Small intestine (tissue), 7 donors: ENCODE results near the gene UBALD1. TPM values are rescaled to one million over a fixed set of nuclear protein-coding genes. Genes with fewer than 3 reads are reported as not detected.
"Not testable (repeated sequence)": the region's sequence is repeated elsewhere in the genome, so short reads cannot be mapped to it uniquely, and the experiment has no call there.

Experiments
- DNase-seq, 2 donors: peaks; one replicate each; pipeline versions ENCODE4 v3.0.0 to v3.0.0-alpha.2; 2013
- FAIRE-seq: peaks from 2 replicates; lab custom pipeline; 2012; peaks lifted over from hg19 to GRCh38; lab: Jason Lieb, UNC
- H3K27ac ChIP-seq, 3 donors: one replicate each; pipeline ENCODE4 v1.5.1; 2013; ENCODE audit warnings: low read length in 2 of 3, mild to moderate bottlenecking in 2 of 3, control low read depth in 1 of 3, inconsistent platforms in 1 of 3, low read depth in 1 of 3, moderate library complexity in 1 of 3
- H3K27me3 ChIP-seq, 3 donors: one replicate each; pipeline ENCODE4 v1.6.1; 2013; ENCODE audit warnings: low read length in 3 of 3, inconsistent platforms in 1 of 3; ENCODE audit not compliant: control insufficient read depth in 3 of 3, insufficient read depth in 3 of 3
- H3K36me3 ChIP-seq, 3 donors: one replicate each; pipeline ENCODE4 v1.6.1; 2013; ENCODE audit warnings: low read length in 3 of 3, inconsistent platforms in 1 of 3, low read depth in 1 of 3, mild to moderate bottlenecking in 1 of 3, moderate library complexity in 1 of 3; ENCODE audit not compliant: control insufficient read depth in 3 of 3, insufficient read depth in 2 of 3
- H3K4me1 ChIP-seq, 3 donors: one replicate each; pipeline ENCODE4 v1.6.1; 2013; ENCODE audit warnings: low read length in 2 of 3, inconsistent platforms in 1 of 3, low read depth in 1 of 3, mild to moderate bottlenecking in 1 of 3, moderate library complexity in 1 of 3; ENCODE audit not compliant: control insufficient read depth in 3 of 3, insufficient read depth in 2 of 3
- H3K4me3 ChIP-seq, 3 donors: one replicate each; pipeline ENCODE4 v1.5.1; 2013; ENCODE audit warnings: low read length in 3 of 3, control low read depth in 1 of 3, inconsistent platforms in 1 of 3, low read depth in 1 of 3, mild to moderate bottlenecking in 1 of 3, moderate library complexity in 1 of 3
- H3K9me3 ChIP-seq, 2 donors: one replicate each; pipeline ENCODE4 v1.6.1; 2013; ENCODE audit warnings: low read depth in 1 of 2, low read length in 1 of 2; ENCODE audit not compliant: control insufficient read depth in 2 of 2, insufficient read depth in 1 of 2
- WGBS, 3 donors: extraction: QIAGEN DNeasy Blood & Tissue Kit; methylation state at CpG; one replicate each; pipeline ENCODE4 v1.1.7; 2013; 5-methylcytosine and 5-hydroxymethylcytosine counted together
- polyA plus RNA-seq, 4 donors: library from polyadenylated mRNA; stranded (reverse) in 3 of 4; unstranded in 1 of 4; fragments of 200-250 nt in 3 of 4; fragments of 120-200 nt in 1 of 4; gene quantifications; one replicate each; pipeline versions ENCODE4 v1.2.1 to v1.2.3, GENCODE V29; 2013
- donor health status: healthy with polysubstance abuse.
- donor health status: control.
- donor health status: control.
- donor health status: Bipolar disorder and iron deficiency.
- donor health status: healthy.

UBALD1 gene
- polyA plus RNA-seq, 4 donors, result 21.7 to 29.7 (median 26.6) TPM

- WGBS, 3 donors, result 96 to 98% (median 97%) methylated on average over 15 of the region's 15 CpGs
- FAIRE-seq (no peak), DNase-seq (no peak)
- H3K4me3 ChIP-seq, result no peak overlapping the region
- no peaks in the 10 kb centered on the region for H3K36me3 ChIP-seq
- H3K27me3 ChIP-seq, result no peaks in the 10 kb centered on the region
- H3K4me1 ChIP-seq, result no peaks in the 10 kb centered on the region
- H3K27ac ChIP-seq, result no peak overlapping the region
- H3K9me3 ChIP-seq, result no peaks in the 10 kb centered on the region
Measured at GRCh38 chr16:4576008-4576407, 38.7 kb downstream of the UBALD1 start.

GRCh38 chr16:4574919-4575705 is 39.6 kb downstream of the UBALD1 start:
- H3K4me1 ChIP-seq, result peaks cover 0 to under 1% (median 0%) of the 10 kb centered on the region in 3 donors
- no peak for DNase-seq
- H3K4me3 ChIP-seq, result no peak overlapping the region
- H3K27ac ChIP-seq, result no peak overlapping the region
- FAIRE-seq, result no peak
- H3K36me3 ChIP-seq, result no peaks in the 10 kb centered on the region
- WGBS, 3 donors, result 62 to 69% (median 69%) methylated on average over 11 of the region's 11 CpGs
- no peaks in the 10 kb centered on the region for H3K9me3 ChIP-seq
- no peaks in the 10 kb centered on the region for H3K27me3 ChIP-seq

GRCh38 chr16:4573926-4574325 is 40.8 kb downstream of the UBALD1 start:
- H3K36me3 ChIP-seq, FAIRE-seq, DNase-seq, H3K4me3 ChIP-seq, H3K27me3 ChIP-seq, H3K27ac ChIP-seq, H3K4me1 ChIP-seq, H3K9me3 ChIP-seq: not testable (repeated sequence)
- WGBS, 3 donors, result 78 to 82% (median 82%) methylated on average over 7 of the region's 7 CpGs

GRCh38 chr16:4572715-4573114 is 42.0 kb downstream of the UBALD1 start:
- Histone ChIP-seq H3K4me1 (peaks cover 0 to 5% (median 0%) of the 10 kb centered on the region in 3 donors), H3K27ac (no peak overlapping the region), H3K36me3 (no peaks in the 10 kb centered on the region), H3K27me3 (no peaks in the 10 kb centered on the region), H3K9me3 (no peaks in the 10 kb centered on the region), H3K4me3 (no peak overlapping the region)
- DNase-seq (no peak), FAIRE-seq (no peak)
- 55 to 71% (median 58%) methylated on average over 4 of the region's 4 CpGs for WGBS, 3 donors

- no peak overlapping the region for H3K27ac ChIP-seq
- DNase-seq (no peak), FAIRE-seq (no peak)
- peaks cover 0 to 5% (median 0%) of the 10 kb centered on the region in 3 donors for H3K4me1 ChIP-seq
- no peaks in the 10 kb centered on the region for H3K27me3 ChIP-seq
- H3K4me3 ChIP-seq, result no peak overlapping the region
- no peaks in the 10 kb centered on the region for H3K36me3 ChIP-seq
- no peaks in the 10 kb centered on the region for H3K9me3 ChIP-seq
- WGBS, 3 donors, result 81 to 89% (median 89%) methylated on average over 15 of the region's 15 CpGs
Measured at GRCh38 chr16:4570688-4571321, 43.9 kb downstream of the UBALD1 start.

- Histone ChIP-seq H3K27me3 (no peaks in the 10 kb centered on the region), H3K9me3 (no peaks in the 10 kb centered on the region), H3K4me1 (peaks cover 0 to 5% (median 0%) of the 10 kb centered on the region in 3 donors), H3K4me3 (no peak overlapping the region), H3K36me3 (no peaks in the 10 kb centered on the region), H3K27ac (peak overlapping the region in 1 of 3 donors; percentile 38)
- WGBS, 3 donors, result 49 to 64% (median 53%) methylated on average over 6 of the region's 6 CpGs
- DNase-seq (peak in 1 of 2 donors; percentile 23), FAIRE-seq (no peak)
Measured at GRCh38 chr16:4570086-4570485, 44.6 kb downstream of the UBALD1 start.

- Histone ChIP-seq H3K36me3 (no peaks in the 10 kb centered on the region), H3K27ac (no peak overlapping the region), H3K4me3 (no peak overlapping the region), H3K4me1 (peaks cover 0 to 5% (median 0%) of the 10 kb centered on the region in 3 donors), H3K27me3 (no peaks in the 10 kb centered on the region), H3K9me3 (no peaks in the 10 kb centered on the region)
- no peak for FAIRE-seq
- no peak for DNase-seq
- WGBS, 3 donors, result 56 to 67% (median 61%) methylated on average over 3 of the region's 3 CpGs
Measured at GRCh38 chr16:4566144-4566543, 48.5 kb downstream of the UBALD1 start.

- DNase-seq, result no peak
- H3K27me3 ChIP-seq, result no peaks in the 10 kb centered on the region
- 88 to 92% (median 89%) methylated on average over 18 of the region's 18 CpGs for WGBS, 3 donors
- no peaks in the 10 kb centered on the region for H3K36me3 ChIP-seq
- peaks cover 0 to under 1% (median 0%) of the 10 kb centered on the region in 3 donors for H3K4me1 ChIP-seq
- no peak for FAIRE-seq
- H3K4me3 ChIP-seq, result no peak overlapping the region
- H3K9me3 ChIP-seq, result no peaks in the 10 kb centered on the region
- no peak overlapping the region for H3K27ac ChIP-seq
Measured at GRCh38 chr16:4564661-4565267, 49.9 kb downstream of the UBALD1 start.
